Vagina (tissue), 2 donors: ENCODE results near the gene FOSL1.

Experiments used
- POLR2A ChIP-seq, 2 donors: fragments of 450-650 bp; IDR thresholded peaks; one replicate each; pipeline ENCODE4 v1.6.1; 2017; ENCODE audit warnings: antibody characterized with exemption in 2 of 2, mild to moderate bottlenecking in 2 of 2, moderate library complexity in 2 of 2
- POLR2AphosphoS5 ChIP-seq, 2 donors: sonication (generic); formaldehyde crosslinking; IDR thresholded peaks; one replicate each; pipeline ENCODE4 v1.9.0; 2017; ENCODE audit warnings: antibody characterized with exemption in 2 of 2, mild to moderate bottlenecking in 2 of 2, low read depth in 1 of 2; ENCODE audit not compliant: insufficient read depth in 1 of 2
- TF ChIP-seq, protein P1 (sequence below), 3 experiments: fragments of 450-650 bp in 2 of 3; fragments of 200-600 bp in 1 of 3; sonication (generic) in 1 of 3; IDR thresholded peaks; one replicate each; pipeline ENCODE4 v1.5.1; 2017 to 2019; ENCODE audit warnings: antibody characterized with exemption in 3 of 3, mild to moderate bottlenecking in 2 of 3, moderate library complexity in 2 of 3

GRCh38 chr11:65927904-65928397, 27.8 kb upstream of the FOSL1 start:
- TF ChIP-seq, protein P1, sequence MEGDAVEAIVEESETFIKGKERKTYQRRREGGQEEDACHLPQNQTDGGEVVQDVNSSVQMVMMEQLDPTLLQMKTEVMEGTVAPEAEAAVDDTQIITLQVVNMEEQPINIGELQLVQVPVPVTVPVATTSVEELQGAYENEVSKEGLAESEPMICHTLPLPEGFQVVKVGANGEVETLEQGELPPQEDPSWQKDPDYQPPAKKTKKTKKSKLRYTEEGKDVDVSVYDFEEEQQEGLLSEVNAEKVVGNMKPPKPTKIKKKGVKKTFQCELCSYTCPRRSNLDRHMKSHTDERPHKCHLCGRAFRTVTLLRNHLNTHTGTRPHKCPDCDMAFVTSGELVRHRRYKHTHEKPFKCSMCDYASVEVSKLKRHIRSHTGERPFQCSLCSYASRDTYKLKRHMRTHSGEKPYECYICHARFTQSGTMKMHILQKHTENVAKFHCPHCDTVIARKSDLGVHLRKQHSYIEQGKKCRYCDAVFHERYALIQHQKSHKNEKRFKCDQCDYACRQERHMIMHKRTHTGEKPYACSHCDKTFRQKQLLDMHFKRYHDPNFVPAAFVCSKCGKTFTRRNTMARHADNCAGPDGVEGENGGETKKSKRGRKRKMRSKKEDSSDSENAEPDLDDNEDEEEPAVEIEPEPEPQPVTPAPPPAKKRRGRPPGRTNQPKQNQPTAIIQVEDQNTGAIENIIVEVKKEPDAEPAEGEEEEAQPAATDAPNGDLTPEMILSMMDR (IDR thresholded peaks at IDR 0.05): no peak
- TF ChIP-seq POLR2A (IDR thresholded peaks at IDR 0.05) (no peak), POLR2AphosphoS5 (IDR thresholded peaks at IDR 0.05; ENCODE audit: insufficient read depth in 1 of 2, low read depth in 1 of 2) (no peak)
